Tibial nerve (tissue), 4 donors: Measurements from ENCODE around the gene AK2.

Source experiments
- EP300 ChIP-seq, 2 donors: sonication (generic); formaldehyde crosslinking; IDR thresholded peaks; one replicate each; pipeline ENCODE4 v1.6.1; 2017; ENCODE audit warnings: antibody characterized with exemption in 2 of 2, mild to moderate bottlenecking in 1 of 2
- POLR2A ChIP-seq, 2 donors: fragments of 450-650 bp; IDR thresholded peaks; one replicate each; pipeline ENCODE4 v1.6.1; 2017; ENCODE audit warnings: antibody characterized with exemption in 2 of 2, mild to moderate bottlenecking in 2 of 2, moderate library complexity in 2 of 2
- TF ChIP-seq, protein P1 (sequence below), 5 experiments: fragments of 200-600 bp in 3 of 5; fragments of 450-650 bp in 2 of 5; sonication (generic) in 3 of 5; IDR thresholded peaks; one replicate each; pipeline ENCODE4 v1.5.1; 2016 to 2019; ENCODE audit warnings: antibody characterized with exemption in 5 of 5, mild to moderate bottlenecking in 3 of 5, moderate library complexity in 2 of 5

DNA sequence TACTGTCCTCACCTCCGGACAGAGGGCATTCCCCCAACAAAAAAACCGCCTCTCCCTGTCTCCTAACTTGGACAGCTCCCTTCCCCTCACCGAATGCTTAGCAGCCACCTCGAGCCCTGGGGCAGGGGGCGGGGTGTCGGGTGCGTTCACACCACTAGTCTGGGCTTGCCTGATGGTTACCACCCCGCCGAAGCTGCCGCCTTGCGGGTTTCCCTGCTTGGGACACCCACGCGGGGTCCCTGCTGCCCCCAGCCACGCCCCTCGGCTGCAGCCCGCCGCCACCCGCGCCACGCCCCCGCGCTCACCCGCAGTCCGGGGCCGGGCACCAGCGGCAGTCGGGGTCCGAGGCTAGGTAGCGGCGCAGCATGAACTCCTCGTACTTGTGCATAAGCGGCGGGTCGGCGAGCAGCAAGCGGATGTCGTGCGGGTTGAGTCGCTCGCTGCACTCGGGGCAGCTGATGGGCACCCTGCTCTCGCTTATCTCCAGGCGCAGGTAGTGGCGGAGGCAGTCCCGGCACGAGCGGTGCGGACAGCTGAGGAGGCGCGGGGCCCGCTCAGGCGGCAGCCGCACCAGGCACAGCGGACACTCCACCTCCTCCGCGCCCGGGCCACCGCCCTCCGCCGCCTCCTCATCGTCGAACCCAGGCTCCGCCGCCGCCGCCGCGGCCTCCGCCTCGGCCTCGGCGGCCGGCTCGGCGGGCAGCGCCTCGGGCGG, 72.8 kb downstream of the AK2 start:
- TF ChIP-seq POLR2A (IDR thresholded peaks at IDR 0.05), result no peak
- TF ChIP-seq, protein P1, sequence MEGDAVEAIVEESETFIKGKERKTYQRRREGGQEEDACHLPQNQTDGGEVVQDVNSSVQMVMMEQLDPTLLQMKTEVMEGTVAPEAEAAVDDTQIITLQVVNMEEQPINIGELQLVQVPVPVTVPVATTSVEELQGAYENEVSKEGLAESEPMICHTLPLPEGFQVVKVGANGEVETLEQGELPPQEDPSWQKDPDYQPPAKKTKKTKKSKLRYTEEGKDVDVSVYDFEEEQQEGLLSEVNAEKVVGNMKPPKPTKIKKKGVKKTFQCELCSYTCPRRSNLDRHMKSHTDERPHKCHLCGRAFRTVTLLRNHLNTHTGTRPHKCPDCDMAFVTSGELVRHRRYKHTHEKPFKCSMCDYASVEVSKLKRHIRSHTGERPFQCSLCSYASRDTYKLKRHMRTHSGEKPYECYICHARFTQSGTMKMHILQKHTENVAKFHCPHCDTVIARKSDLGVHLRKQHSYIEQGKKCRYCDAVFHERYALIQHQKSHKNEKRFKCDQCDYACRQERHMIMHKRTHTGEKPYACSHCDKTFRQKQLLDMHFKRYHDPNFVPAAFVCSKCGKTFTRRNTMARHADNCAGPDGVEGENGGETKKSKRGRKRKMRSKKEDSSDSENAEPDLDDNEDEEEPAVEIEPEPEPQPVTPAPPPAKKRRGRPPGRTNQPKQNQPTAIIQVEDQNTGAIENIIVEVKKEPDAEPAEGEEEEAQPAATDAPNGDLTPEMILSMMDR (IDR thresholded peaks at IDR 0.05), result peak in 2 of 5 experiments; percentile 17 to 29
- no peak for TF ChIP-seq EP300 (IDR thresholded peaks at IDR 0.05)
